ENCODE results near the gene ZBTB49.

- TF ChIP-seq POLR2AphosphoS5 (IDR thresholded peaks at IDR 0.05), result no peak
- no peak for TF ChIP-seq CTCF (IDR thresholded peaks at IDR 0.05; ENCODE audit: poor library complexity, severe bottlenecking)
- no peak for TF ChIP-seq REST (IDR thresholded peaks at IDR 0.05; ENCODE audit: borderline replicate concordance)
- TF ChIP-seq EP300 (conservative IDR thresholded peaks at IDR 0.05; ENCODE audit: poor library complexity, severe bottlenecking), result no peak
- no peak for TF ChIP-seq TAF1 (IDR thresholded peaks at IDR 0.05; ENCODE audit: low read depth)
- TF ChIP-seq EZH2 (IDR thresholded peaks at IDR 0.05; ENCODE audit: borderline replicate concordance, insufficient read depth, low read length, poor library complexity, severe bottlenecking), result no peak
Observed at GRCh38 chr4:4245172-4245571, 44.9 kb upstream of the ZBTB49 start.
